CD1c-positive myeloid dendritic cell (primary cell): ENCODE results near the gene SFT2D2.

ENCODE experiments used
- DNase-seq: peaks from one replicate; pipeline ENCODE4 v3.0.0-alpha.2; 2016; ENCODE audit errors: extremely low spot score

SFT2D2 gene

DNA sequence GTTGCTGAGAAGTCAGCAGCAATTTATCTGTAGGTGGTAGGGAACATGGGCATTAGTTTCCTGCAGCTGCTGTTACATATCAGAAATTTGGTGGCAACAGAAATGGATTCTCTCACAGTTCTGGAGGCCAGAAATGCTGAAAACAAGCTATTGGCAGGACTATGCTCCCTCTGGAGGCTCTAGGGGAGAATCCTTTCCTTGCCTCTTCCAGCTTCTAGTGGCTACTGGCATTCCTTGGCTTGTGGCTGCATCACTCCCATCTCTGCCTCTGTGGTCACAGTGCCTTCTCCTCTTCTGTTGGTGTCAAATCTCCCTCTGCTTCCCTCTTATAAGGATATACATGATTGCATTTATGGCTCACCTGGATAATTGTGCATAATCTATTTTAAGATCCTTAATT is 2.5 kb upstream of the SFT2D2 start:
- DNase-seq: no peak

- DNase-seq: peak; percentile 35
Observed at GRCh38 chr1:168223681-168224540, 1.9 kb upstream of the SFT2D2 start.

DNA sequence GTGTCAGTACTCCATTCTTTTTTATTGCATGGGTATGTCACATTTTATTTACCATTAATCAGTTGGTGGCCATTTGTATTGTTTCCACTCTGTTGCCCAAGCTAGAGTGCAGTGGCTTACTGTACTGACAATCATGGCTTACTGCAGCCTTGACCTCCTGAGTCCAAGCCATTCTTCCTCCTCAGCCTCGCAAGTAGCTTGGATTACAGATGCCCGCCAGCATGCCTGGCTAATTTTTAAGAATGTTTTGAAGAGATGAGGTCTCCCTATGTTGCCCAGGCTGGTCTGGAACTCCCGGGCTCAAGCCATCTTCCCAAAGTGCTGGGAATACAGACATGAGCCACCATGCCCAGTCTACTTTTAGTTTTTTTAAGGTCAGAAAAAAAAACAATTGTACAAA is 813 bp upstream of the SFT2D2 start:
- no peak for DNase-seq

DNA sequence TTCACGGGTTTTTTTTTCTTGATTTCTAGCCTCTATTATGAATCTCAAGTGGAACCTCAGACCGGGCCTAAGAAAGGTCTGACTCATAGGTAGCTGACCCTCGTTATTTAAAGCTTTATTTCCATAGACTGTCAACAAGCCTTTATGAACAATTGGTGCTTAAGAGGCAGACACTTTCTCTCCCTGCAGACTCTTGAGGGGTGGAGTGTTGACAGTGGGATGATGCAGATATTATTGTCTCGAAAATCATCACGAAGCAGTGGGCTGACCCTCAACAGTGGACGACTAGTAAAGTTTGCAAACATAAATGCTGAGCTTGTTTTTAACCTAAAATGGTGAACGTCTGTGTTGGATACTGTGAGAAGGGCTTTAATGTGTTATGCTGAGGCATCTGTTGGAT is 1.8 kb downstream of the SFT2D2 start:
- DNase-seq: no peak

- DNase-seq: no peak
Observed at GRCh38 chr1:168229893-168230292, 4.1 kb downstream of the SFT2D2 start.

DNA sequence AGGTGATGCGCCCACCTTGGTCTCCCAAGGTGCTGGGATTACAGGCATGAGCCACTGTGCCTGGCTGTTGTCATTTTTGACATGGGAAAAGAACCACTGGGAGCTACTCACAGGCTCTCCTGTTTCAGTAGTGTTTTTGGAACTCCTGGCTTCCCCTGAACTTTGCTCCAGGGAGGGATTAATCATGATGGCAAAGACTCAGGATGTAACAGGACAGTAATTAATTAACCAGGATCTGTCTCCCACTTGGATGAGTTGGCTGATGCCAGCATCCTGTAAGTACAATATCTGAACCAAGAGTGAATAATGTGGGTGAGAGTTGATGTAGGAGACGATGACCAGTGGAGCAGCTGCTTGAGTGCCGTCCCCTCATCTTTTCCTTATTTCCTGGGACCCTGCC is 4.9 kb downstream of the SFT2D2 start:
- no peak for DNase-seq

GRCh38 chr1:168234846-168235547 is 9.2 kb downstream of the SFT2D2 start:
- DNase-seq: peak; percentile 30

GRCh38 chr1:168235548-168235885 is 9.7 kb downstream of the SFT2D2 start:
- no peak for DNase-seq

DNA sequence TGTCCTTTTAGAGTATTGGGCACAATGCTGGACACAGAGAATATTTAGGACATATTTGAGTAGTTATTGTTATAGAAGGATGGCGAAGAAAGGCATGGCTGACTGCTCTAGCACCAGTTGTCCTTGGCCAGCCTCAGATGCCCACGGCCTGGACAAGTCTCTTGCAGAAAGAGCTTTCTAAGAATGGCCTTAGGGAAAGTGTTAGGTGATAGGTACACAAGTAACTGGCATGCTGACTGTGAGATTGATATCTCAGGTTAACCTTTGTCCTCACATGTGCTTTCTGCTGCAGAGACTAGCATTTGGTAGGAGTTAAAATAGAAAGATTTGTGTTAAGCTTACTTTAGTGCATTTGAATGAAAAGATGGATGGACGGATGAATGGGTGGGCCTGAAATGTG is 10.1 kb downstream of the SFT2D2 start:
- DNase-seq: no peak

DNA sequence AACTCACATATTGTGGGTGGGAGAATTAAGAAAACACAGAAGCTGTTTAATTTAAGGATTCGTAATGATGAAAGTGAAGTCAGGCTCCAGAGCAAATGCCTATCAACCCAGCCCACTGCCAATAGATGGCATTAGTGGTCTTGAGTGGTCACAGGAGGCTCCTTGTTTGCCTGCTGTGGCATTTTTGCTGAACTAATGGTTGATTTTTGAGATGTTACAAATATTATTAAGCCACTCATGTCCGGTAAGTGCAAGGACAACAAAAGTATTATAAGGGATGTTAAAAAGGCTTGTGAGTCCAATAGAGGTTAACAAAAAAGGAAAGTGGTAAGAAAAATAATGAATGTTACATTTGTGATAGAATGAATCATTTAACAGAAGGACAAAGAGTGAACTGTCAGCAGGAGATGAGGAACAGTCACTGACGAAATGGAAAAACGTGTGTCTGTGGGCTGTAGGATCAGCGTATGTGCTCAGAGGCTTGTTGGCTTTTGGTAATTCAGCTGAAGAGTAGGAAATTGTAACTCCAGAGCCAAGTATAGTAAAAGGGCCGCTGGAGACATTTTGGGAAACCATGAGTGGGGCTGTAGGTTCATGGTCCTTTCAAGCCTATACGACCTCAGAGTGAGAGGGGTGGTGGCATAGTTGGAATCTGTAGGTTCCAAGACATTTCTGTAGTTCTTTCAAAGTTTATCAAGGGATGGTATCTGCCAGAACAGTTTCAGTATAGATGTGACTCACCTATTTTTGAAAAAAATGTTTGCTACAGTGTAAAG is 11.2 kb downstream of the SFT2D2 start:
- no peak for DNase-seq

DNA sequence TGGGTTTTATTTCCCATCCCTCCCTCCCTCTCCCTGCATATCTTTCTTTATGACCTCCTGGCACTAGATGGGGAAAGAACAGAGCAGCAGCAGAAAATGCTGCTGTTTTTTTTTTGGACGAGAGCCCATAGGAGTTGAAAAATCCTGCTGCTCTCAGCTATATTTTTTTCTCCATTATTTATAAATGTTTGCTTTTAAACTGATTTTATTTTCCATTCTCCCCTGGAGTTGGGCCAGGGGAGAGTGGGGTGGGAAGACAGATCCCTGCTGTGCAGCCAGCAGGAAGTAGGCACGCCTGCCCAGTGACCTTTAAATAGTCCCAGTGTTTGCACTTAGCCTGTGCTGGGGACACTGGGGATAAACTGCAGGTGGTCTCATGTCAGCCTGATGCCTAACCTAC is 17.4 kb downstream of the SFT2D2 start:
- no peak for DNase-seq

DNA sequence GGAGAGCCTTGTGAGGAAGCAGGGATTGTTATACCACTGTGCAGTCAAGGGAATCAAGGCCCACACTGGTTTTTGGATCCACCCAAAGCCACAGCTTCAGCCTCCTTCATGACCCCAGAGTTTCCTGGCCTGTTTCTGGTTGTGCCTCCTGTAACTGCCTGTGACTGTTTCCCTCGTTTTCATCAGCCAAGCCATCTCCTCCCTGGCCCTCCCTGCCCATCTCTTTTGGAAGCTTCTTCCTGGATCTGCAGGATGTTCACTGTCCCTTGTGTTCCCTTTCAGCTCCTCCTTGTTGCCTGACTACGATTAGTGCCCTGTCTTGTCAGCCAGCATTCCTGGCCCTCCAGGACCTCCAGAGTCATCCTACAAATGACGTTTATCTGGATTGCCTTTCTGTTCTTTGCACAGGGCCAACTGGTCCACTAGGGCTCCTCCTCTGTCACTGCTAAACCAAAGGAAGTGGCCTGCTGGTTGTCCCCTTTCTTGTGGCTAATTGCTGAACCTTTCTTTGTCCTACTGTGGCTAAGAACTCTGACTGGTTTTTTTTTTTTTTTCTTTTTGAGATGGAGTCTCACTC is 17.9 kb downstream of the SFT2D2 start:
- DNase-seq: no peak

- no peak for DNase-seq
Observed at GRCh38 chr1:168245042-168245441, 19.2 kb downstream of the SFT2D2 start.

GRCh38 chr1:168246506-168246905 is 20.7 kb downstream of the SFT2D2 start:
- DNase-seq: no peak

GRCh38 chr1:168252204-168252733 is 26.5 kb downstream of the SFT2D2 start:
- no peak for DNase-seq

DNA sequence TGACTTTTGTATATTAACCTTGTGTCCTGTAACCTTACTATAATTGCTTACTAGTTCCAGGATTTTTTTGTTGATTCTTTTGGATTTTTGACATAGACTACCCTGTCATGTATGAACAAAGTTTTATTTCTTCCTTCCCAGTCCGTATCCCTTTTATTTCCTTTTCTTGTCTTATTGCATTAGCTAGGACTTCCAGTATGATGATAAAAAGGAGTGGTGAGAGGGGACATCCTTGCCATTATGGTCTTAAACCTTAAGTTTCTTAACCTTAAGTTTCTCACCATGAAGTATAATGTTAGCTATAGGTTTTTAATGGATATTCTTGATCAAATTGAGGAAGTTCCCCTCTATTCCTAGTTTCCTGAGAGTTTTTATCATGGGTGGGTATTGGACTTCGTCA is 30.4 kb downstream of the SFT2D2 start:
- no peak for DNase-seq

- no peak for DNase-seq
Observed at GRCh38 chr1:168257397-168257796, 31.6 kb downstream of the SFT2D2 start.

DNA sequence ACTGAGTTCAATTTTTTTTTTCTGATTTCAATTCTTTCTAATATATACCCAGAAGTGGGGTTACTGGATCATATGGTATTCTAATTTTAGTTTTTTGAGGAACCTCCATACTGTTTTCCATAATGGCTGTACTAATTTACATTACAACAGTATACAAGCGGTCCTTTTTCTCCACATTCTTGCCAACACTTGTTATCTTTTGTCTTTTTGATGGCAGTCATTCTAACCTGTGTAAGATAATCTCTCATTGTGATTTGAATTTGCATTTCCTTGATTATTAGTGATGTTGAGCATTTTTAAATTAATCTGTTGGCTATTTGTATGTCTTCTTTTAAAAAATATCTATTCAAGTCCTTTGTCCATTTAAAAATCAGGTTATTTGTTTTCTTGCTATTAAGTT is 33.8 kb downstream of the SFT2D2 start:
- no peak for DNase-seq

DNA sequence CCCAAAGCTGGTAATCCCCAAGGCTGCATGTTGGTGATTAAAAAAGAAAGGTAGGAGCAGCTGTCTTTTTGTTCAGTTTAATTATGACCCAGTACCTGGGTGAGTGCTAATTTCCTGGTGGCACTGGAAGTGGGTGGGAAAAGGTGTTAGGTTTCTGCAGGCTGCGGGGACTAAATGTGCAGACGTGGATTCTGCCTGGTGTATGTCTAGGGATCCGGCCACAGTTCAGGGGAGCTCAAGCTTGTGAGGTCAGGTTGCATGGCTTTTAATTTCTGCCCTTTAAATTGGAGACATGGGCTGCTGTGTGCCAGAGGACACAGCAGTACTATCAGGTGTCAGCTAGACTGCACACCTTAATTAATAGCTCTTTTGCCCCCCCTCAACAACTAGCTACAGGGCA is 34.6 kb downstream of the SFT2D2 start:
- no peak for DNase-seq

DNA sequence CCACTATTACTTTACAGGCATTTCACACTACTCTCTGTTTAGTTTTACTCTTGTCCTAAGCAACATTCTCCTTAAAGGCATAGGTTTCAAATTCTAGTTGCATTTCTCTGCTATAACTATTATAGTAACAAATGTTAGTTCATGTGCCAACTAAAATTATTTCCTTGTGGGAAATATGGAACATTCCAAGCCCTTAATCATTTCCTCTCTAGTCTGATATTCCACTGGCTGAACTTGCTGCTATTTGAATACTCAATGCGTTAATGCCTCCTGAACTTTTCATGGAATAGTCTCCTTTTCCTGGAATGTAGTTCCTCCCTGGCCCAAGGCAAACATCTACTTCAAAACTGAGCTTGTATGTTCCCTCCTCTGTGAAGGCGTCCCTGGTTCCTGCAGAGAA is 35.6 kb downstream of the SFT2D2 start:
- no peak for DNase-seq

- DNase-seq: no peak
Observed at GRCh38 chr1:168263130-168263529, 37.3 kb downstream of the SFT2D2 start.

GRCh38 chr1:168264296-168264695 is 38.5 kb downstream of the SFT2D2 start:
- DNase-seq: no peak
